GM23338 (cell line): ENCODE measurements around the gene HOXA10. TPM values are rescaled to one million over a fixed set of nuclear protein-coding genes. Genes with fewer than 3 reads are reported as not detected.
A peak's percentile ranks its signal among the peaks of the same experiment; 100 is the strongest.

Experiments
- ATAC-seq: fragments of 200-7000 bp; cut with Tn5 transposase; 3 replicates; pipeline ENCODE4 v1.9.1; 2020
- DNase-seq: peaks from one replicate; pipeline ENCODE4 v3.0.0-alpha.2; 2015; ENCODE audit warnings: low spot score
- H2AFZ ChIP-seq: fragments of 200-600 bp; sonication (generic); 2 replicates; pipeline ENCODE4 v1.8.0; 2016; ENCODE audit warnings: antibody characterized with exemption, mild to moderate bottlenecking, moderate library complexity
- H3F3A ChIP-seq: fragments of 200-600 bp; sonication (generic); replicated peaks from 2 replicates; pipeline ENCODE4 v1.8.0; 2017; ENCODE audit warnings: antibody characterized with exemption, mixed run types, low read depth
- H3K27ac ChIP-seq: fragments of 200-600 bp; sonication (generic); 2 replicates; pipeline ENCODE4 v1.6.1; 2016; ENCODE audit warnings: low read depth
- H3K27me3 ChIP-seq: fragments of 200-600 bp; sonication (generic); 2 replicates; pipeline ENCODE4 v1.8.0; 2016; ENCODE audit warnings: mild to moderate bottlenecking, mixed run types, moderate library complexity; ENCODE audit not compliant: insufficient read depth
- H3K36me3 ChIP-seq: fragments of 200-600 bp; sonication (generic); 2 replicates; pipeline ENCODE4 v1.8.0; 2016; ENCODE audit warnings: mild to moderate bottlenecking; ENCODE audit not compliant: insufficient read depth
- H3K4me1 ChIP-seq: fragments of 200-600 bp; sonication (generic); 2 replicates; pipeline ENCODE4 v1.8.0; 2016; ENCODE audit warnings: mild to moderate bottlenecking, moderate library complexity; ENCODE audit not compliant: insufficient read depth
- H3K4me2 ChIP-seq: fragments of 200-600 bp; sonication (generic); 2 replicates; pipeline ENCODE4 v1.7.1; 2017; ENCODE audit warnings: mixed run types
- H3K4me3 ChIP-seq: fragments of 200-600 bp; sonication (generic); 2 replicates; pipeline ENCODE4 v1.6.1; 2016; ENCODE audit warnings: mixed run types
- H3K79me2 ChIP-seq: fragments of 200-600 bp; sonication (generic); replicated peaks from 2 replicates; pipeline ENCODE4 v1.8.0; 2017; ENCODE audit warnings: mild to moderate bottlenecking; ENCODE audit not compliant: insufficient read depth
- H3K9me2 ChIP-seq: fragments of 200-600 bp; sonication (generic); 2 replicates; pipeline ENCODE4 v1.8.0; 2017; ENCODE audit not compliant: insufficient read depth
- H4K20me1 ChIP-seq: fragments of 200-600 bp; sonication (generic); replicated peaks from 2 replicates; pipeline ENCODE4 v1.8.0; 2017; ENCODE audit warnings: mild to moderate bottlenecking; ENCODE audit not compliant: insufficient read depth
- H3K27ac Mint-ChIP-seq: 2 replicates; pipeline ENCODE4 v1.8.0; 2020; ENCODE audit warnings: inconsistent platforms, mild to moderate bottlenecking, moderate library complexity, mixed read lengths
- H3K27me3 Mint-ChIP-seq: 3 replicates; pipeline ENCODE4 v1.8.0; 2022; ENCODE audit warnings: low read depth, mild to moderate bottlenecking, moderate library complexity, mixed read lengths, inconsistent platforms; ENCODE audit not compliant: insufficient read depth, poor library complexity
- H3K36me3 Mint-ChIP-seq: 3 replicates; pipeline ENCODE4 v1.8.0; 2021; ENCODE audit warnings: low read depth, mild to moderate bottlenecking, inconsistent platforms, moderate library complexity, mixed read lengths
- H3K4me1 Mint-ChIP-seq: 3 replicates; pipeline ENCODE4 v1.8.0; 2020; ENCODE audit warnings: mild to moderate bottlenecking, inconsistent platforms, mixed read lengths
- H3K4me3 Mint-ChIP-seq: 3 replicates; pipeline ENCODE4 v1.8.0; 2021; ENCODE audit warnings: moderate library complexity, mild to moderate bottlenecking, inconsistent platforms, mixed read lengths
- H3K9me3 Mint-ChIP-seq: 3 replicates; pipeline ENCODE4 v1.8.0; 2020; ENCODE audit warnings: moderate library complexity, mild to moderate bottlenecking, inconsistent platforms, mixed read lengths
- CREB1 ChIP-seq: fragments of 250-450 bp; sonication (Bioruptor Pico); IDR thresholded peaks from 2 replicates; pipeline ENCODE4 v1.5.0; 2020; ENCODE audit warnings: low read depth, mild to moderate bottlenecking, moderate library complexity
- CTCF ChIP-seq, 2 experiments: fragments of 200-600 bp in 1 of 2; sonication (generic) in 1 of 2; conservative IDR thresholded peaks; 2 replicates each; pipeline versions ENCODE4 v1.5.1 to v1.6.1; 2016 to 2017; ENCODE audit warnings: antibody characterized with exemption in 2 of 2, low read depth in 2 of 2, mild to moderate bottlenecking in 2 of 2, moderate library complexity in 1 of 2
- ETS1 ChIP-seq: IDR thresholded peaks from 2 replicates; pipeline ENCODE4 v1.6.1; 2016; ENCODE audit warnings: antibody characterized with exemption
- EZH2 ChIP-seq: fragments of 200-600 bp; sonication (generic); IDR thresholded peaks from one replicate; pipeline ENCODE4 v1.8.0; 2017; ENCODE audit warnings: antibody characterized with exemption, mild to moderate bottlenecking, low read depth; ENCODE audit not compliant: unreplicated experiment
- EZH2phosphoT487 ChIP-seq: fragments of 200-600 bp; sonication (generic); IDR thresholded peaks from one replicate; pipeline ENCODE4 v1.8.1; 2018; ENCODE audit warnings: antibody characterized with exemption; ENCODE audit not compliant: unreplicated experiment
- JUNB ChIP-seq: IDR thresholded peaks from one replicate; pipeline ENCODE4 v1.6.1; 2016; ENCODE audit warnings: antibody characterized with exemption; ENCODE audit not compliant: unreplicated experiment
- NANOG ChIP-seq: IDR thresholded peaks from 2 replicates; pipeline ENCODE4 v1.6.1; 2016; ENCODE audit warnings: antibody characterized with exemption, borderline replicate concordance
- POLR2AphosphoS5 ChIP-seq: IDR thresholded peaks from 2 replicates; pipeline ENCODE4 v1.6.1; 2016; ENCODE audit warnings: antibody characterized with exemption, low read depth
- STAT1 ChIP-seq: IDR thresholded peaks from one replicate; pipeline ENCODE4 v1.6.1; 2016; ENCODE audit warnings: antibody characterized with exemption; ENCODE audit not compliant: unreplicated experiment
- ZNF114 ChIP-seq: fragments of 250-450 bp; sonication (Bioruptor Pico); IDR thresholded peaks from 2 replicates; pipeline ENCODE4 v1.5.0; 2020; ENCODE audit warnings: mild to moderate bottlenecking, moderate library complexity
- polyA plus RNA-seq: library from polyadenylated mRNA; unstranded; fragments of >200 nt; fragmentation: Nextera tagmentation; extraction: Ambion mirVana; gene quantifications from 2 replicates; pipeline ENCODE4 v1.2.1, GENCODE V29; 2016
- total RNA-seq: library from RNA; depleted of rRNA; stranded (reverse); fragments of >200 nt; shearing (Covaris generic); gene quantifications from 2 replicates; pipeline ENCODE4 v1.2.3, GENCODE V29; 2014

The HOXA10 gene
- total and polyA plus RNA-seq, 2 experiments from 2014 or later: not detected

- H2AFZ ChIP-seq: 0 out of 2 replicates have a peak overlapping the region, but pooled peaks have one; percentile 89
- Mint-ChIP-seq H3K27ac (no peak overlapping the region), H3K4me3 (no peak overlapping the region), H3K4me1 (peaks cover 21% of the 10 kb centered on the region), H3K27me3 (peaks cover 100% of the 10 kb centered on the region), H3K9me3 (peaks cover 8% of the 10 kb centered on the region; the same call in 2 of the 3 replicates), H3K36me3 (no peaks in the 10 kb centered on the region; the same call in 2 of the 3 replicates)
- no peak for DNase-seq
- H3K36me3 ChIP-seq: no peaks in the 10 kb centered on the region
- H3K4me1 ChIP-seq: peaks cover 31% of the 10 kb centered on the region
- H3K4me2 ChIP-seq: peak overlapping the region; percentile 77; the same call in 1 of the 2 replicates
- H3F3A ChIP-seq: peaks cover 41% of the 10 kb centered on the region
- no peak for ATAC-seq
- H3K4me3 ChIP-seq: 0 out of 2 replicates have a peak overlapping the region, but pooled peaks have one; percentile 51
- TF ChIP-seq EZH2phosphoT487: no peak
- TF ChIP-seq EZH2: peak; percentile 62
- peaks cover 44% of the 10 kb centered on the region for H4K20me1 ChIP-seq
- H3K27me3 ChIP-seq: peaks cover 100% of the 10 kb centered on the region
- no peaks in the 10 kb centered on the region for H3K9me2 ChIP-seq
- no peak overlapping the region for H3K27ac ChIP-seq
- no peaks in the 10 kb centered on the region for H3K79me2 ChIP-seq
Observed at GRCh38 chr7:27140126-27140857, 33.8 kb downstream of the HOXA10 start.

- peaks cover 100% of the 10 kb centered on the region for H3K27me3 Mint-ChIP-seq
- H3K4me2 ChIP-seq: peak overlapping the region; percentile 77
- H3K27ac ChIP-seq: no peak overlapping the region
- TF ChIP-seq CREB1 (CRISPR knock-in tag): no peak
- TF ChIP-seq EZH2phosphoT487: peak; percentile 100
- TF ChIP-seq ETS1: no peak
- TF ChIP-seq EZH2: peak; percentile 98
- TF ChIP-seq POLR2AphosphoS5: no peak
- TF ChIP-seq STAT1: no peak
- TF ChIP-seq NANOG: no peak
- TF ChIP-seq CTCF (conservative IDR thresholded peaks at IDR 0.05; ENCODE audit: low read depth in 2 of 2): no peak
- TF ChIP-seq ZNF114 (CRISPR knock-in tag): no peak
- TF ChIP-seq JUNB: no peak
Observed at GRCh38 chr7:27139334-27140125, 34.6 kb downstream of the HOXA10 start.

More at GRCh38 chr7:27139334-27140125, 34.6 kb downstream of the HOXA10 start:
- peaks cover 8% of the 10 kb centered on the region; the same call in 2 of the 3 replicates for H3K9me3 Mint-ChIP-seq
- H3K36me3 Mint-ChIP-seq: no peaks in the 10 kb centered on the region; the same call in 2 of the 3 replicates
- DNase-seq (peak; percentile 76), ATAC-seq (peak; percentile 15)
- no peak overlapping the region for H3K27ac Mint-ChIP-seq
- Histone ChIP-seq H3K9me2 (no peaks in the 10 kb centered on the region), H2AFZ (peak overlapping the region; percentile 89), H3K36me3 (no peaks in the 10 kb centered on the region), H3K79me2 (no peaks in the 10 kb centered on the region), H3K4me3 (peak overlapping the region; percentile 51), H3K27me3 (peaks cover 100% of the 10 kb centered on the region), H3F3A (peaks cover 44% of the 10 kb centered on the region), H3K4me1 (peaks cover 31% of the 10 kb centered on the region), H4K20me1 (peaks cover 50% of the 10 kb centered on the region)
- peaks cover 21% of the 10 kb centered on the region for H3K4me1 Mint-ChIP-seq
- H3K4me3 Mint-ChIP-seq: no peak overlapping the region; the same call in 2 of the 3 replicates
